Measurements from ENCODE around the gene CCDC47. TPM values are rescaled to one million over a fixed set of nuclear protein-coding genes. Genes with fewer than 3 reads are reported as not detected.
A peak's percentile ranks its signal among the peaks of the same experiment; 100 is the strongest.

Gene CCDC47
- total RNA-seq, 2 experiments from 2014 or later, result 31.0 to 31.3 TPM

DNA sequence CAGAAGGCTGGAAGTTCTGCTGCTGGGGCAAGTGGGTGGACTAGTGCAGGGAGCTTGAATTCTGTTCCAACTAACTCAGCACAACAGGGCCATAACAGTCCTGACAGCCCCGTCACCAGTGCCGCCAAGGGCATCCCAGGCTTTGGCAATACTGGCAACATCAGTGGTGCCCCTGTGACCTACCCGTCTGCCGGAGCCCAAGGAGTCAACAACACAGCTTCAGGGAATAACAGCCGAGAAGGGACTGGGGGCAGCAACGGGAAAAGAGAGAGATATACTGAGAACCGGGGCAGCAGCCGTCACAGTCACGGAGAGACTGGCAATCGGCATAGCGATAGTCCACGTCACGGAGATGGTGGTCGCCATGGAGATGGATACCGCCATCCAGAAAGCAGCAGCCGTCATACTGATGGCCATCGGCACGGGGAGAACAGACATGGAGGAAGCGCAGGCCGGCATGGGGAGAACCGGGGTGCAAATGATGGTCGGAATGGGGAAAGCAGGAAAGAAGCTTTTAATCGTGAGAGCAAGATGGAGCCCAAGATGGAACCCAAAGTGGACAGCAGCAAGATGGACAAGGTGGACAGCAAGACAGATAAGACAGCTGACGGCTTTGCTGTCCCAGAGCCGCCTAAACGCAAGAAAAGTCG is 44.5 kb upstream of the CCDC47 start:
- Mint-ChIP-seq H3K27ac (peak overlapping the region; percentile 20), H3K9me3 (no peaks in the 10 kb centered on the region), H3K36me3 (ENCODE audit: low read depth) (peaks cover 100% of the 10 kb centered on the region), H3K4me3 (no peak overlapping the region), H3K4me1 (ENCODE audit: low read depth) (peaks cover 7% of the 10 kb centered on the region), H3K27me3 (no peaks in the 10 kb centered on the region)
- no peaks in the 10 kb centered on the region for H3K9me3 ChIP-seq (ENCODE audit: control insufficient read depth in 1 of 2, insufficient read depth in 1 of 2, low read length in 2 of 2)
- no peak for DNase-seq
- no peaks in the 10 kb centered on the region for H3K27me3 ChIP-seq (ENCODE audit: control insufficient read depth in 1 of 2, insufficient read depth in 2 of 2, low read length in 2 of 2)
- H3K4me1 ChIP-seq (ENCODE audit: insufficient read depth, low read length), result peaks cover 8% of the 10 kb centered on the region
- peaks cover 95% of the 10 kb centered on the region for H3K36me3 ChIP-seq (ENCODE audit: insufficient read depth, low read length)
- ChIA-PET CTCF (no interaction called here), POLR2A (interaction anchor here (0.6 to 1.8 kb wide), 5 partner anchors 8 to 123 kb away, joined by 3 to 6 read pairs (median 3); partner anchors contain the start of gene STRADA)
- ATAC-seq (ENCODE audit: poor library complexity), result no peak
- no peak for TF ChIP-seq CTCF (IDR thresholded peaks at IDR 0.05)
- intact Hi-C loops (cut with DNase I, micrococcal nuclease), result no loop called here
- H3K27ac ChIP-seq (ENCODE audit: low read depth in 1 of 2, low read length in 2 of 2), result no peak overlapping the region
- H3K4me3 ChIP-seq (ENCODE audit: low read length), result no peak overlapping the region

DNA sequence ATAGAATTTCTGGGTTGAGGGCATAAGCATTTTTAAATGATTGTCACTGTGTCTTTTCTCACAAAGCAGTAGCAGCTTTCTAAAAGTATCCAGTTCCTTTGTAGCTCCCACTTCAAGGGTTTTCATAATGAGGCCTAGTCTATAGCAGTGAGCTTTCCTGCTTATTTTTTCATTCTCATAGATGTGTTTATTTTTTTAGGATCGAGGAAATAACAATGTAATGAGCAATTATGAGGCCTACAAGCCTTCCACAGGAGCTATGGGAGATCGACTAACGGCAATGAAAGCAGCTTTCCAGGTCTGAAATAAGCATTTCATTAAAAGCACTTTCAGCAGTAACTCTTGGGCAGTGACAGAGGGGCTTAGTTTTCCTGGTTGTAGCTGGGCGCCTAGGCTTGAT is 43.3 kb upstream of the CCDC47 start:
- Histone ChIP-seq H3K27ac (ENCODE audit: low read depth in 1 of 2, low read length in 2 of 2) (no peak overlapping the region), H3K9me3 (ENCODE audit: control insufficient read depth in 1 of 2, insufficient read depth in 1 of 2, low read length in 2 of 2) (no peaks in the 10 kb centered on the region), H3K36me3 (ENCODE audit: insufficient read depth, low read length) (peaks cover 95% of the 10 kb centered on the region), H3K4me3 (ENCODE audit: low read length) (no peak overlapping the region), H3K4me1 (ENCODE audit: insufficient read depth, low read length) (peaks cover 8% of the 10 kb centered on the region), H3K27me3 (ENCODE audit: control insufficient read depth in 1 of 2, insufficient read depth in 2 of 2, low read length in 2 of 2) (no peaks in the 10 kb centered on the region)
- DNase-seq, result no peak
- ChIA-PET CTCF (no interaction called here), POLR2A (interaction anchor here (1.0 to 1.1 kb wide), 2 partner anchors 43 to 76 kb away, joined by 3 to 4 read pairs; partner anchors contain the start of gene CCDC47)
- intact Hi-C loops (cut with DNase I, micrococcal nuclease), result no loop called here
- no peak overlapping the region for H3K27ac Mint-ChIP-seq
- ATAC-seq (ENCODE audit: poor library complexity), result no peak
- no peaks in the 10 kb centered on the region for H3K27me3 Mint-ChIP-seq
- no peak overlapping the region for H3K4me3 Mint-ChIP-seq
- no peak for TF ChIP-seq CTCF (IDR thresholded peaks at IDR 0.05)
- peaks cover 100% of the 10 kb centered on the region for H3K36me3 Mint-ChIP-seq (ENCODE audit: low read depth)
- H3K9me3 Mint-ChIP-seq, result no peaks in the 10 kb centered on the region
- peaks cover under 1% of the 10 kb centered on the region for H3K4me1 Mint-ChIP-seq (ENCODE audit: low read depth)

DNA sequence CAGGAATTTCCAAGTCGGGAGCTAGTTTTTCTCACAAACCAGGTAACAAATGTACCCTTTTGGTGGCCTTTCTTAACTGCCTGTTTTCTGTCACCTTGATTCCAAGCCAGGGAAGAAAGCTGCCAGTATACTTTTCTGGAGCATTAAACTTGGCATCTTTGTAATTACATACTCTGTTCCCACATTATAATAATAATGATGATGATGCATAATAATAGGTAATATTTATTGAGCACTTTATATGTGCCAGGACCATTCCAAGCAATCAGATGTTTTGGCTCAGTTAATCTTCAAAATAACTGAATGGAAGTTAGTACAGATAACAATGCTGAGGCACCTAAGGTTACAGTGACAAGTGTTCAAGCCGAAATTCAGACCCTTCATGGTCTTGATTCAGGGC is 42.7 kb upstream of the CCDC47 start:
- TF ChIP-seq CTCF (IDR thresholded peaks at IDR 0.05), result no peak

More for the DNA sequence above, 42.7 kb upstream of the CCDC47 start:
- intact Hi-C loops (cut with DNase I, micrococcal nuclease), result no loop called here
- Mint-ChIP-seq H3K4me3 (no peak overlapping the region), H3K9me3 (no peaks in the 10 kb centered on the region), H3K27ac (no peak overlapping the region), H3K36me3 (ENCODE audit: low read depth) (peaks cover 100% of the 10 kb centered on the region), H3K4me1 (ENCODE audit: low read depth) (no peaks in the 10 kb centered on the region), H3K27me3 (no peaks in the 10 kb centered on the region)
- H3K27me3 ChIP-seq (ENCODE audit: control insufficient read depth in 1 of 2, insufficient read depth in 2 of 2, low read length in 2 of 2), result no peaks in the 10 kb centered on the region
- CTCF ChIA-PET, result no interaction called here
- no peak overlapping the region for H3K27ac ChIP-seq (ENCODE audit: low read depth in 1 of 2, low read length in 2 of 2)
- H3K4me1 ChIP-seq (ENCODE audit: insufficient read depth, low read length), result peaks cover 8% of the 10 kb centered on the region
- DNase-seq (no peak), ATAC-seq (ENCODE audit: poor library complexity) (no peak)
- H3K9me3 ChIP-seq (ENCODE audit: control insufficient read depth in 1 of 2, insufficient read depth in 1 of 2, low read length in 2 of 2), result no peaks in the 10 kb centered on the region
- no peak overlapping the region for H3K4me3 ChIP-seq (ENCODE audit: low read length)
- POLR2A ChIA-PET, result interaction anchor here (1.0 to 1.2 kb wide), 3 partner anchors 43 to 119 kb away, joined by 3 to 4 read pairs (median 3); partner anchors contain the start of gene CCDC47
- H3K36me3 ChIP-seq (ENCODE audit: insufficient read depth, low read length), result peaks cover 95% of the 10 kb centered on the region

Measured in CD4-positive, alpha-beta T cell (primary cell).